ENCODE results near the gene PADI4.

GRCh38 chr1:17313530-17314309 is 5.7 kb downstream of the PADI4 start:
- TF ChIP-seq CTCF (IDR thresholded peaks at IDR 0.05) (no peak), POLR2AphosphoS5 (IDR thresholded peaks at IDR 0.05) (no peak), EP300 (IDR thresholded peaks at IDR 0.05) (no peak)
